NCI-H2029 treated with DMSO at 0.1 percent for 48 hours (cell line): ENCODE data around the gene HDAC4.
"Not testable (repeated sequence)": the region's sequence is repeated elsewhere in the genome, so short reads cannot be mapped to it uniquely, and the experiment has no call there.

Source experiments
- DNase-seq: peaks from one replicate; lab custom pipeline; 2025; lab: John Stamatoyannopoulos, UW

Gene HDAC4

GRCh38 chr2:239082425-239082824 is 318.4 kb downstream of the HDAC4 start:
- DNase-seq: no peak

- no peak for DNase-seq
Measured at GRCh38 chr2:239081622-239082021, 319.2 kb downstream of the HDAC4 start.

GRCh38 chr2:239081046-239081445 is 319.8 kb downstream of the HDAC4 start:
- no peak for DNase-seq

- no peak for DNase-seq
Measured at GRCh38 chr2:239079671-239080294, 321.0 kb downstream of the HDAC4 start.

GRCh38 chr2:239078128-239078924 is 322.5 kb downstream of the HDAC4 start:
- no peak for DNase-seq

GRCh38 chr2:239077260-239077659 is 323.6 kb downstream of the HDAC4 start:
- DNase-seq: no peak

- no peak for DNase-seq
Measured at GRCh38 chr2:239075918-239076758, 324.7 kb downstream of the HDAC4 start.

- DNase-seq: no peak
Measured at GRCh38 chr2:239073745-239074530, 326.9 kb downstream of the HDAC4 start.

GRCh38 chr2:239073270-239073669 is 327.6 kb downstream of the HDAC4 start:
- no peak for DNase-seq

- DNase-seq: no peak
Measured at GRCh38 chr2:239072786-239073185, 328.0 kb downstream of the HDAC4 start.

- DNase-seq: no peak
Measured at GRCh38 chr2:239070466-239070865, 330.4 kb downstream of the HDAC4 start.

- not testable (repeated sequence) for DNase-seq
Measured at GRCh38 chr2:239069362-239070333, 331.2 kb downstream of the HDAC4 start.

- DNase-seq: no peak
Measured at GRCh38 chr2:239068411-239068810, 332.4 kb downstream of the HDAC4 start.

- DNase-seq: no peak
Measured at GRCh38 chr2:239067196-239067865, 333.5 kb downstream of the HDAC4 start.

- no peak for DNase-seq
Measured at GRCh38 chr2:239066597-239066996, 334.2 kb downstream of the HDAC4 start.

- no peak for DNase-seq
Measured at GRCh38 chr2:239065962-239066361, 334.9 kb downstream of the HDAC4 start.

- DNase-seq: no peak
Measured at GRCh38 chr2:239065537-239065936, 335.3 kb downstream of the HDAC4 start.

- no peak for DNase-seq
Measured at GRCh38 chr2:239064891-239065290, 335.9 kb downstream of the HDAC4 start.

GRCh38 chr2:239064253-239064652 is 336.6 kb downstream of the HDAC4 start:
- DNase-seq: no peak

GRCh38 chr2:239062743-239063142 is 338.1 kb downstream of the HDAC4 start:
- no peak for DNase-seq
